HepG2 (cell line): ENCODE measurements around the gene FAM167B. TPM values are rescaled to one million over a fixed set of nuclear protein-coding genes. Genes with fewer than 3 reads are reported as not detected.

Experiments
- ATAC-seq: fragments of 200-7000 bp; cut with Tn5 transposase; 3 replicates; pipeline ENCODE4 v1.9.1; 2020; ENCODE audit warnings: mild to moderate bottlenecking, moderate library complexity
- BruUV-seq: library from RNA; stranded (reverse); fragments of 400-500 nt; replicated peaks from 2 replicates; lab custom pipeline; 2021; lab: Mats Ljungman, UMichigan
- CTCF ChIA-PET: fragments of 300-600 bp; formaldehyde crosslinking; extraction: SDS; loops from one replicate; lab custom pipeline; 2021; ENCODE audit warnings: low total read pairs, inconsistent platforms, low intra/inter-chr PET ratio; lab: Yijun Ruan, JAX
- POLR2A ChIA-PET: fragments of 350-600 bp; sonication (Branson Sonifier 250); formaldehyde crosslinking; loops from one replicate; lab custom pipeline; 2020; ENCODE audit warnings: antibody characterized with exemption, inconsistent platforms; lab: Yijun Ruan, JAX
- DNase-seq: peaks from one replicate; pipeline ENCODE4 v3.0.0-alpha.2; 2015; ENCODE audit warnings: low spot score
- FAIRE-seq: peaks from 3 replicates; lab custom pipeline; 2011; peaks lifted over from hg19 to GRCh38; lab: Jason Lieb, UNC
- H2AFZ ChIP-seq: one replicate; pipeline ENCODE4 v1.6.1; 2011; ENCODE audit warnings: low read length, inconsistent platforms
- H3K27ac ChIP-seq: fragments of 300-600 bp; 3 replicates; pipeline ENCODE4 v1.8.0; 2011; ENCODE audit warnings: mixed run types, mild to moderate bottlenecking, mixed read lengths, low read length, inconsistent platforms; ENCODE audit not compliant: insufficient read depth; ENCODE audit errors: extremely low read length
- H3K27me3 ChIP-seq, 2 experiments: fragments of 200-600 bp in 1 of 2; 2 replicates in 1 of 2; 3 replicates in 1 of 2; pipeline versions ENCODE4 v1.6.0 to v1.8.0; 2011; ENCODE audit warnings: low read length in 2 of 2, mild to moderate bottlenecking in 2 of 2, moderate library complexity in 2 of 2, inconsistent platforms in 1 of 2; ENCODE audit not compliant: insufficient read depth in 2 of 2, control insufficient read depth in 1 of 2
- H3K36me3 ChIP-seq, 2 experiments: fragments of 200-600 bp in 1 of 2; replicated peaks in 1 of 2; 2 replicates in 1 of 2; 3 replicates in 1 of 2; pipeline versions ENCODE4 v1.5.1 to v1.8.0; 2011; ENCODE audit warnings: low read length in 2 of 2, inconsistent platforms in 1 of 2; ENCODE audit not compliant: insufficient read depth in 2 of 2, control insufficient read depth in 1 of 2
- H3K4me1 ChIP-seq: 2 replicates; pipeline ENCODE4 v1.5.1; 2012; ENCODE audit warnings: low read length, inconsistent platforms; ENCODE audit not compliant: insufficient read depth
- H3K4me2 ChIP-seq: 2 replicates; pipeline ENCODE4 v1.6.0; 2011; ENCODE audit warnings: low read depth, low read length, inconsistent platforms
- H3K4me3 ChIP-seq, 3 experiments: fragments of 200-600 bp in 1 of 3; sonication (generic), shearing (Covaris generic) in 1 of 3; replicated peaks in 1 of 3; 2 replicates each; pipeline ENCODE4 v1.5.1; 2011 to 2016; ENCODE audit warnings: low read length in 3 of 3, inconsistent platforms in 2 of 3, low read depth in 2 of 3, mild to moderate bottlenecking in 2 of 3, control low read depth in 1 of 3, mixed read lengths in 1 of 3; ENCODE audit not compliant: insufficient read depth in 1 of 3
- H3K79me2 ChIP-seq: one replicate; pipeline ENCODE4 v1.6.1; 2011; ENCODE audit warnings: low read length, inconsistent platforms; ENCODE audit not compliant: insufficient read depth
- H3K9ac ChIP-seq: 2 replicates; pipeline ENCODE4 v1.6.0; 2011; ENCODE audit warnings: mild to moderate bottlenecking, low read depth, low read length, inconsistent platforms; ENCODE audit not compliant: insufficient read depth
- H3K9me3 ChIP-seq: 2 replicates; pipeline ENCODE4 v1.5.1; 2012; ENCODE audit warnings: mild to moderate bottlenecking, low read length
- H4K20me1 ChIP-seq: 2 replicates; pipeline ENCODE4 v1.6.0; 2011; ENCODE audit warnings: inconsistent platforms, mild to moderate bottlenecking, low read length, moderate library complexity; ENCODE audit not compliant: insufficient read depth
- HIVEP1 ChIP-seq: sonication (generic); formaldehyde crosslinking; IDR thresholded peaks from 2 replicates; pipeline ENCODE4 v1.4.0; 2020; ENCODE audit warnings: mild to moderate bottlenecking, missing genetic modification reagents
- POLR2A ChIP-seq, 2 experiments: IDR thresholded peaks; 2 replicates each; pipeline ENCODE4 v1.6.1; 2011; ENCODE audit warnings: low read depth in 2 of 2, low read length in 2 of 2, mild to moderate bottlenecking in 1 of 2, moderate library complexity in 1 of 2; ENCODE audit not compliant: insufficient read depth in 1 of 2
- TCF7L2 ChIP-seq: IDR thresholded peaks from 2 replicates; pipeline ENCODE4 v1.6.1; 2011; ENCODE audit warnings: mild to moderate bottlenecking, low read depth, low read length, moderate library complexity
- TGIF2 ChIP-seq: IDR thresholded peaks from 2 replicates; pipeline ENCODE4 v1.6.1; 2016; ENCODE audit warnings: control low read depth, missing compliant biosample characterization
- ZBTB49 ChIP-seq: sonication (generic); formaldehyde crosslinking; IDR thresholded peaks from 2 replicates; pipeline ENCODE4 v1.4.0; 2020; ENCODE audit warnings: missing genetic modification reagents, borderline replicate concordance
- ZBTB7B ChIP-seq: sonication (generic); formaldehyde crosslinking; IDR thresholded peaks from 2 replicates; pipeline ENCODE4 v1.4.0; 2020; ENCODE audit warnings: missing genetic modification reagents
- ZNF598 ChIP-seq: sonication (generic); formaldehyde crosslinking; IDR thresholded peaks from 2 replicates; pipeline ENCODE4 v1.5.1; 2020; ENCODE audit warnings: mild to moderate bottlenecking, missing genetic modification reagents, borderline replicate concordance
- ZNF780A ChIP-seq: sonication (generic); formaldehyde crosslinking; IDR thresholded peaks from 2 replicates; pipeline ENCODE4 v1.8.0; 2022; ENCODE audit warnings: mild to moderate bottlenecking, missing genetic modification reagents, moderate library complexity
- ZZZ3 ChIP-seq: sonication (generic); formaldehyde crosslinking; IDR thresholded peaks from 2 replicates; pipeline ENCODE4 v1.4.0; 2020; ENCODE audit warnings: missing genetic modification reagents, mild to moderate bottlenecking, borderline replicate concordance
- WGBS: methylation state at CpG from one replicate; pipeline ENCODE4 v1.1.6; 2017; ENCODE audit warnings: low lambda C conversion rate; 5-methylcytosine and 5-hydroxymethylcytosine counted together
- in situ Hi-C: cut with HindIII; loops from 2 replicates; pipeline ENCODE4 v1.10.0; 2017; ENCODE audit warnings: low pct_unique_long_range_greater_than_20kb; ENCODE audit not compliant: extremely low pct_ligation_motif_present
- intact Hi-C: fragments of 100-400 bp; cut with micrococcal nuclease; formaldehyde crosslinking; loops from one replicate; pipeline ENCODE4 v1.10.0; 2022; ENCODE audit not compliant: unreplicated experiment
- polyA plus RNA-seq, 8 experiments: library from polyadenylated mRNA; depleted of rRNA in 3 of 8; stranded (reverse) in 7 of 8; unstranded in 1 of 8; fragments of >200 nt; fragmentation: Illumina TruSeq in 4 of 8; extraction: Trizol in 4 of 8; gene quantifications; 2 replicates each; pipeline versions ENCODE4 v1.2.1 to v1.2.3, GENCODE V29; 2011 to 2016; ENCODE audit warnings: low read depth in 4 of 8, missing spikeins in 1 of 8, mixed read lengths in 1 of 8; ENCODE audit not compliant: insufficient read depth in 1 of 8
- total RNA-seq, 5 experiments: library from RNA; depleted of rRNA; stranded (reverse); fragments of >200 nt; fragmentation: Illumina TruSeq; extraction: Trizol; gene quantifications; 2 replicates each; pipeline ENCODE4 v1.2.3, GENCODE V29; 2016; ENCODE audit warnings: low read depth in 1 of 5

FAM167B gene
- total and polyA plus RNA-seq, 2 of the 13 experiments (the other 11 are each of a cell fraction or from before 2014, with no cell fraction given) = 0.15 to 0.70 TPM

- TF ChIP-seq ZNF598 (no peak), ZBTB49 (CRISPR knock-in tag) (no peak), TCF7L2 (no peak), TGIF2 (CRISPR knock-in tag) (peak; percentile 64), ZNF780A (CRISPR knock-in tag) (0 out of 2 replicates have a peak, but pooled peaks have one; percentile 66), ZBTB7B (CRISPR knock-in tag) (peak; percentile 54; the same call in 1 of the 2 replicates), ZZZ3 (no peak)
Measured at GRCh38 chr1:32205401-32206370, 41.3 kb upstream of the FAM167B start, which contains the start of gene IQCC (continued).

- Histone ChIP-seq H3K27ac (no peak overlapping the region), H3K36me3 (no peaks in the 10 kb centered on the region; a peak in 1 of 5 replicates), H3K4me1 (peaks cover 9% of the 10 kb centered on the region), H3K9ac (no peak overlapping the region), H3K27me3 (no peaks in the 10 kb centered on the region), H4K20me1 (no peaks in the 10 kb centered on the region), H2AFZ (no peak overlapping the region), H3K9me3 (no peaks in the 10 kb centered on the region), H3K4me2 (no peak overlapping the region)
- no peak for FAIRE-seq
- in situ Hi-C loops = no loop called here
- intact Hi-C loops = no loop called here
- DNase-seq = no peak
- POLR2A ChIA-PET = no interaction called here
- TF ChIP-seq POLR2A (IDR thresholded peaks at IDR 0.05; ENCODE audit: insufficient read depth in 1 of 2, low read depth in 2 of 2, low read length in 2 of 2) (0 out of 4 replicates have a peak, but pooled peaks of 1 of the 2 experiments have one; percentile 22), HIVEP1 (CRISPR knock-in tag) (no peak)
- TF ChIP-seq, all 625 proteins: peak for 1
- no peak for ATAC-seq
- BruUV-seq = no TSS peak
- Histone ChIP-seq H3K79me2 (no peaks in the 10 kb centered on the region), H3K4me3 (no peak overlapping the region)
- CTCF ChIA-PET = no interaction called here
- 91% methylated on average over 5 of the region's 6 CpGs for WGBS
Measured at GRCh38 chr1:32208469-32208868, 38.6 kb upstream of the FAM167B start.
